PFSK-1 (cell line): Measurements from ENCODE around the gene STXBP1.

ENCODE experiments used
- FOXP2 ChIP-seq: optimal IDR thresholded peaks from 2 replicates; pipeline ENCODE3; 2011; ENCODE audit warnings: borderline replicate concordance, control low read depth, inconsistent platforms; ENCODE audit not compliant: insufficient read depth; ENCODE audit errors: extremely low read length, extremely low read depth
- POLR2AphosphoS5 ChIP-seq: IDR thresholded peaks from 2 replicates; pipeline ENCODE4 v1.6.1; 2012; ENCODE audit warnings: low read depth, mild to moderate bottlenecking, control low read depth, low read length, moderate library complexity
- SIN3A ChIP-seq: IDR thresholded peaks from 2 replicates; pipeline ENCODE4 v1.6.1; 2012; ENCODE audit warnings: mild to moderate bottlenecking, low read length, moderate library complexity, borderline replicate concordance; ENCODE audit not compliant: insufficient read depth
- TAF1 ChIP-seq: IDR thresholded peaks from 2 replicates; pipeline ENCODE4 v1.6.1; 2012; ENCODE audit warnings: low read length, control low read depth, borderline replicate concordance; ENCODE audit not compliant: insufficient read depth
- TF ChIP-seq, protein P1 (sequence below), 2 experiments: IDR thresholded peaks; 2 replicates each; pipeline versions ENCODE4 v1.6.1 to v1.8.0; 2011 to 2012; ENCODE audit warnings: low read depth in 2 of 2, low read length in 2 of 2, control low read depth in 1 of 2, inconsistent platforms in 1 of 2, mild to moderate bottlenecking in 1 of 2, moderate library complexity in 1 of 2; ENCODE audit not compliant: insufficient read depth in 1 of 2

STXBP1 gene

DNA sequence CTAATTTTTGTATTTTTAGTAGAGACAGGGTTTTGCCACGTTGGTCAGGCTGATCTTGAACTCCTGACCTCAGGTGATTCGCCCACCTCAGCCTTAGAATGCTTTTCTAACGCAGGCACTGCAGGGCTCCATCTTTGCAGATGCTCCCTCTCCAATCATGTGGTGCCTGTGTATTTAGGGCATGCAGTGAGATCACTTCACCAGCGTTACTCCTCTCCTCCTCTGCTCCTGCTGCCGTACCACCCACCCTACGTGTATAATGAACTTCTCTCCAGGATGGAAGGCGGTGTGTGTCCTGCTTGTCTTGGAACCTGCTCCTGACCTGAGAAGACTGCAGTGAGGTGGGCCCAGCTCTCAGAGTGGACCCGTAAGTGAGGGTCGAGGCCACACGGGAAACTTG is 81.1 kb downstream of the STXBP1 start:
- TF ChIP-seq, protein P1, sequence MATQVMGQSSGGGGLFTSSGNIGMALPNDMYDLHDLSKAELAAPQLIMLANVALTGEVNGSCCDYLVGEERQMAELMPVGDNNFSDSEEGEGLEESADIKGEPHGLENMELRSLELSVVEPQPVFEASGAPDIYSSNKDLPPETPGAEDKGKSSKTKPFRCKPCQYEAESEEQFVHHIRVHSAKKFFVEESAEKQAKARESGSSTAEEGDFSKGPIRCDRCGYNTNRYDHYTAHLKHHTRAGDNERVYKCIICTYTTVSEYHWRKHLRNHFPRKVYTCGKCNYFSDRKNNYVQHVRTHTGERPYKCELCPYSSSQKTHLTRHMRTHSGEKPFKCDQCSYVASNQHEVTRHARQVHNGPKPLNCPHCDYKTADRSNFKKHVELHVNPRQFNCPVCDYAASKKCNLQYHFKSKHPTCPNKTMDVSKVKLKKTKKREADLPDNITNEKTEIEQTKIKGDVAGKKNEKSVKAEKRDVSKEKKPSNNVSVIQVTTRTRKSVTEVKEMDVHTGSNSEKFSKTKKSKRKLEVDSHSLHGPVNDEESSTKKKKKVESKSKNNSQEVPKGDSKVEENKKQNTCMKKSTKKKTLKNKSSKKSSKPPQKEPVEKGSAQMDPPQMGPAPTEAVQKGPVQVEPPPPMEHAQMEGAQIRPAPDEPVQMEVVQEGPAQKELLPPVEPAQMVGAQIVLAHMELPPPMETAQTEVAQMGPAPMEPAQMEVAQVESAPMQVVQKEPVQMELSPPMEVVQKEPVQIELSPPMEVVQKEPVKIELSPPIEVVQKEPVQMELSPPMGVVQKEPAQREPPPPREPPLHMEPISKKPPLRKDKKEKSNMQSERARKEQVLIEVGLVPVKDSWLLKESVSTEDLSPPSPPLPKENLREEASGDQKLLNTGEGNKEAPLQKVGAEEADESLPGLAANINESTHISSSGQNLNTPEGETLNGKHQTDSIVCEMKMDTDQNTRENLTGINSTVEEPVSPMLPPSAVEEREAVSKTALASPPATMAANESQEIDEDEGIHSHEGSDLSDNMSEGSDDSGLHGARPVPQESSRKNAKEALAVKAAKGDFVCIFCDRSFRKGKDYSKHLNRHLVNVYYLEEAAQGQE (IDR thresholded peaks at IDR 0.05; ENCODE audit: insufficient read depth in 1 of 2, low read depth in 2 of 2, low read length in 2 of 2), result no peak
- TF ChIP-seq FOXP2 (no peak), TAF1 (no peak), POLR2AphosphoS5 (no peak), SIN3A (no peak)

DNA sequence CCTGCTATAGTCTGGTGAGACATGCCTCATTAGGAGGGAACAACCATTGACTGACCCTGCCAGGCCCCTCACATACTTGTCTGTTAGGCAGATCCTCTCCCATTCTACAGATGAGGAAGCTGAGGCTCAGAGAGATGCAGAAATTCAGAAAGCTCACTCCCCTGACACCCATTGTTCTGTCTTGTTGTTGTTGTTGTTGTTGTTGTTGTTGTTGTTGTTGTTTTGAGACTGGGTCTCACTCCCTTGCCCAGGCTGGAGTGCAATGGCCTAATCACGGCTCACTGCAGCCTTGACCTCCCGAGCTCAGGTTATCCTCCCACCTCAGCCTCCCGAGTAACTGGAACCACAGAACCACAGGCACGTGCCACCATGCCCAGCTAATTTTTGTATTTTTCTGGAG is 81.6 kb downstream of the STXBP1 start:
- TF ChIP-seq FOXP2, result no peak
- no peak for TF ChIP-seq SIN3A
- TF ChIP-seq, protein P1 (IDR thresholded peaks at IDR 0.05; ENCODE audit: insufficient read depth in 1 of 2, low read depth in 2 of 2, low read length in 2 of 2), result no peak
- TF ChIP-seq TAF1, result no peak
- no peak for TF ChIP-seq POLR2AphosphoS5

DNA sequence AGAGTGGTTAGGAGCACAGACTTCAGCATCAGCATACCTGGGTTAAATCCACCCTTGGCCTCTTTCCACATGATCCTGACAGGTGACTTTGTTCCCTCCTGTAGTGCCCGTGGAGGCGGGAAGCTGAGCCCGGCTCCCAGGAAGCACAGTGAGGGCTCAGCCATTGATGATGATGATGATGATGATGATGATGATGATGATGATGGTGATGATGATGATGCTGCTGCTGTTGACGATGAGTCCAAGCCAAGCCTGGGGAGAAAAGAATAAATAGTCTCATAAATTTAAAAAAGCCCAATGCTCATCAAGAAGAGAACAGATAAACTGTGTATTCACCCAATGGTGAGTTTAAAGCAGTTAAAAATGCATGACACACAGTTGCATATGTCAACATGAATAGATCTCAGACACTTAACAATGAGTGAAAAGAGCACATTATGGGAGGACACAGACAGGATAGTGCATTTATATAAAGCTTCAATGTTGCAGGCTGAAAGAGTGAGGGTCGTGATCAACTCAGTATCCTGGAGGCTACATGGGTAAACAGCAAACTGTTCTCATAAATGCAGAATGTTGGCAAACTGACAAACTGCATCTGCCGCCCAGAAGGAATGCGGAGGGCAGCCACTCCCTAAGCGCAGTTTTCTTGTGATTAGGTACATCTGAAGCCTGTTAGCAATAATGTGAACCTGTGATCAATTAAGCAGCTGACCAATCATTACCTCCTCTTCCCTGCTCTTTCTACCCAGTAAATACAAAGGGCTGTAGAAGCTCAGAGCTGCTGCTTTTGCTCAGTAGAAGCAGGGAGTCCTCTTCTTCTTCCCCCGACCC is 83.0 kb downstream of the STXBP1 start:
- TF ChIP-seq, protein P1 (IDR thresholded peaks at IDR 0.05; ENCODE audit: insufficient read depth in 1 of 2, low read depth in 2 of 2, low read length in 2 of 2), result no peak
- no peak for TF ChIP-seq FOXP2
- TF ChIP-seq SIN3A, result no peak
- TF ChIP-seq POLR2AphosphoS5, result no peak
- TF ChIP-seq TAF1, result no peak

DNA sequence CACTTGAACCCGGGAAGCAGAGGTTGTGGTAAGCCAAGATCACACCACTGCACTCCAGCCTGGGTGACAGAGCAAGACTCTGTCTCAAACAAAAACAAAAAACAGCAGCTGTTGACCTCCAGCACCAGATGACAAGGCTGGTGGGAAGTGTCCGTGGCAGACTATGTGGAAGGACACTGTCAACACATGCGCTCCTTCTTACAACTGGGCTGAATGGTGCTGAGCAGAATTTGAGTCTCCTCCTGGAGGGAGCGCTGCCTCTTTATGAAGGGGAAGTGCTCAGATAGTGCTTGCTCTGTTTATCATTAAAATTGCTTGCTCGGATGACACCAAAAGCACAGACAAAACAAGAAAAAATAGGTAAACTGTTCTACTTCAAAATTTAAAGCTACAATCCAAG is 85.5 kb downstream of the STXBP1 start:
- TF ChIP-seq FOXP2 (no peak), TAF1 (no peak), POLR2AphosphoS5 (no peak), SIN3A (no peak)
- TF ChIP-seq, protein P1 (IDR thresholded peaks at IDR 0.05; ENCODE audit: insufficient read depth in 1 of 2, low read depth in 2 of 2, low read length in 2 of 2), result no peak
